CD14-positive monocyte (primary cell): ENCODE data around the gene TSC22D3. TPM values are rescaled to one million over a fixed set of nuclear protein-coding genes. Genes with fewer than 3 reads are reported as not detected.
"Not testable (repeated sequence)": the region's sequence is repeated elsewhere in the genome, so short reads cannot be mapped to it uniquely, and the experiment has no call there.

Source experiments
- DNase-seq, 3 donors: peaks; one replicate each; pipeline ENCODE4 v3.0.0-alpha.2; 2011 to 2022
- H2AFZ ChIP-seq: 2 replicates; pipeline ENCODE4 v1.6.0; 2012; ENCODE audit warnings: mild to moderate bottlenecking, low read depth, low read length, inconsistent platforms; ENCODE audit not compliant: insufficient read depth, poor library complexity, severe bottlenecking
- H3K27ac ChIP-seq, 2 donors: 1 replicate in 1 of 2; 2 replicates in 1 of 2; pipeline ENCODE4 v1.5.1; 2012 to 2013; ENCODE audit warnings: low read length in 2 of 2, control low read depth in 1 of 2, inconsistent platforms in 1 of 2, low read depth in 1 of 2, mild to moderate bottlenecking in 1 of 2
- H3K27me3 ChIP-seq, 2 donors: one replicate each; pipeline versions ENCODE4 v1.6.0 to v1.6.1; 2011 to 2013; ENCODE audit warnings: low read length in 2 of 2; ENCODE audit not compliant: control insufficient read depth in 2 of 2, insufficient read depth in 2 of 2
- H3K36me3 ChIP-seq, 2 donors: replicated peaks in 1 of 2; 1 replicate in 1 of 2; 2 replicates in 1 of 2; pipeline versions ENCODE4 v1.5.1 to v1.6.1; 2012 to 2013; ENCODE audit warnings: low read length in 2 of 2, control low read depth in 1 of 2, inconsistent platforms in 1 of 2, mild to moderate bottlenecking in 1 of 2; ENCODE audit not compliant: insufficient read depth in 2 of 2, control insufficient read depth in 1 of 2
- H3K4me1 ChIP-seq, 2 donors: 1 replicate in 1 of 2; 2 replicates in 1 of 2; pipeline versions ENCODE4 v1.5.1 to v1.6.1; 2012 to 2013; ENCODE audit warnings: low read length in 2 of 2, control low read depth in 1 of 2, inconsistent platforms in 1 of 2, mild to moderate bottlenecking in 1 of 2, moderate library complexity in 1 of 2; ENCODE audit not compliant: insufficient read depth in 2 of 2, control insufficient read depth in 1 of 2
- H3K4me2 ChIP-seq: replicated peaks from 2 replicates; pipeline ENCODE3; 2012; ENCODE audit warnings: low read length, moderate library complexity, mild to moderate bottlenecking; ENCODE audit not compliant: poor library complexity, severe bottlenecking; ENCODE audit errors: extremely low read depth
- H3K4me3 ChIP-seq, 3 experiments: fragments of 200-600 bp in 1 of 3; sonication (generic) in 1 of 3; replicated peaks in 1 of 3; 1 replicate in 2 of 3; 2 replicates in 1 of 3; pipeline ENCODE4 v1.5.1; 2011 to 2013; ENCODE audit warnings: low read length in 3 of 3, mild to moderate bottlenecking in 3 of 3, control low read depth in 2 of 3, low read depth in 2 of 3, inconsistent platforms in 1 of 3, moderate library complexity in 1 of 3
- H3K79me2 ChIP-seq: 2 replicates; pipeline ENCODE4 v1.6.0; 2012; ENCODE audit warnings: mild to moderate bottlenecking, control low read depth, inconsistent platforms, low read length, moderate library complexity; ENCODE audit not compliant: insufficient read depth
- H3K9ac ChIP-seq: 2 replicates; pipeline ENCODE4 v1.6.0; 2017; ENCODE audit warnings: low read length, mild to moderate bottlenecking; ENCODE audit not compliant: insufficient read depth, poor library complexity, severe bottlenecking
- H3K9me3 ChIP-seq, 2 donors: replicated peaks in 1 of 2; 1 replicate in 1 of 2; 2 replicates in 1 of 2; pipeline versions ENCODE4 v1.5.1 to v1.6.1; 2012 to 2013; ENCODE audit warnings: low read length in 2 of 2, control low read depth in 1 of 2; ENCODE audit not compliant: control insufficient read depth in 1 of 2, insufficient read depth in 1 of 2
- H4K20me1 ChIP-seq: 2 replicates; pipeline ENCODE4 v1.6.0; 2012; ENCODE audit warnings: mild to moderate bottlenecking, low read length, control low read depth, moderate library complexity; ENCODE audit not compliant: insufficient read depth
- H3K27ac Mint-ChIP-seq, 7 donors: one replicate each; pipeline ENCODE4 v1.8.0; 2020; ENCODE audit warnings: mild to moderate bottlenecking in 7 of 7, mixed read lengths in 7 of 7, moderate library complexity in 6 of 7, inconsistent platforms in 2 of 7
- H3K27me3 Mint-ChIP-seq, 3 donors: one replicate each; pipeline ENCODE4 v1.8.0; 2021 to 2022; ENCODE audit warnings: low read depth in 3 of 3, mild to moderate bottlenecking in 3 of 3, mixed read lengths in 3 of 3, moderate library complexity in 3 of 3, inconsistent platforms in 1 of 3
- H3K36me3 Mint-ChIP-seq, 2 donors: one replicate each; pipeline ENCODE4 v1.8.0; 2020; ENCODE audit warnings: mixed read lengths in 2 of 2, inconsistent platforms in 1 of 2, mild to moderate bottlenecking in 1 of 2
- H3K4me1 Mint-ChIP-seq: one replicate; pipeline ENCODE4 v1.8.0; 2020; ENCODE audit warnings: mild to moderate bottlenecking, mixed read lengths
- H3K4me3 Mint-ChIP-seq, 2 donors: one replicate each; pipeline ENCODE4 v1.8.0; 2020; ENCODE audit warnings: mild to moderate bottlenecking in 2 of 2, mixed read lengths in 2 of 2, moderate library complexity in 1 of 2
- H3K9me3 Mint-ChIP-seq, 7 donors: one replicate each; pipeline ENCODE4 v1.8.0; 2020 to 2022; ENCODE audit warnings: mixed read lengths in 7 of 7, mild to moderate bottlenecking in 6 of 7, moderate library complexity in 6 of 7, inconsistent platforms in 2 of 7
- WGBS: methylation state at CpG from one replicate; pipeline ENCODE4 v1.1.5; 2013; ENCODE audit warnings: missing lambda C conversion rate; ENCODE audit not compliant: insufficient coverage; 5-methylcytosine and 5-hydroxymethylcytosine counted together
- intact Hi-C, 2 donors: fragments of 100-400 bp; cut with micrococcal nuclease; formaldehyde crosslinking; loops; one replicate each; pipeline versions ENCODE4 v1.15.0 to v1.15.1; 2023
- polyA plus RNA-seq, 3 donors: library from polyadenylated mRNA; depleted of rRNA in 1 of 3; unstranded in 2 of 3; stranded (reverse) in 1 of 3; fragments of 300-500 nt in 2 of 3; fragments of >200 nt in 1 of 3; fragmentation: Illumina TruSeq in 2 of 3; gene quantifications; 1 replicate in 2 of 3; 2 replicates in 1 of 3; pipeline ENCODE4 v1.2.3, GENCODE V29; 2012 to 2021
- TF ChIP-seq, protein P1 (sequence below): fragments of 200-600 bp; IDR thresholded peaks from one replicate; pipeline ENCODE4 v1.8.0; 2022; ENCODE audit warnings: antibody characterized with exemption, mild to moderate bottlenecking

Gene TSC22D3
- polyA plus RNA-seq, 3 donors: 171 to 1,562 (median 326) TPM

DNA sequence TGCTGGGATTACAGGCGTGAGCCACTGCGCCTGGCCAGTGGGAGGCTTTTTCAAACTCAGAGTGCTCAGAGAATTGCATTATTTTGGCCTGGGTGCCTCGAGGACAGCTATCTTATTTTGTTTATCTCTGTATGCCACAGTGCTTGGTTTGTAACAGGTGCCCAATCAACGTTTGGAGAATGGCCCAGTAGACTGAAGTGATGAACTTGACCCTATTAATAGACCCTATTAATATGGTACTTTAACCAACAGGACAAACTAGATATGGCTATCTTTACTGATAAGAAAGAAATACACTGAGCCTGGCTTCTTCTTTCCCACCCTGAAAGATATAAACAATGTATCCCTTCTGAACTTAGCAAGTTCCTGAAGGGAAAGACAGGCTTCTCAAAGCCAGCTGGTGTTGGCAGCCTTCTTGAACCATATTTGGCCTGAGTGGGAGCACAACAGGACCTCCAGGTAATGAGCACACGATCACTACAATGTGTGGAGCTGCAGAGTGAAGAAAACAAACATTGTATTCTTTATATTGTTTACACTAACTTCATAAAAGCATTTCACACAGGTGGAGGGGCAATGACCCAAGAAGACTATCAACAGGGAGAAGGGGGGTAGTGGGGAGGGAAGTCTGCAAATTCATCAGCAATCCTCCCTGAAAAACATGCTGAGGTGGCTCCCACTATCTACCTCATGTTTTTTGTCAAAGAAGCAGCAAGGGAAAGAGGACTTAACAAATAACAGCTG is 105.5 kb downstream of the TSC22D3 start:
- no peak overlapping the region for H3K27ac Mint-ChIP-seq
- peaks cover 0 to 2% (median under 1%) of the 10 kb centered on the region in 3 donors for H3K27me3 Mint-ChIP-seq
- Histone ChIP-seq H3K9ac (no peak overlapping the region), H4K20me1 (no peaks in the 10 kb centered on the region), H3K36me3 (peaks cover 0 to 2% of the 10 kb centered on the region in 2 donors), H3K27ac (no peak overlapping the region), H3K4me2 (no peak overlapping the region), H2AFZ (no peak overlapping the region), H3K79me2 (peaks cover 4% of the 10 kb centered on the region), H3K27me3 (no peaks in the 10 kb centered on the region), H3K9me3 (no peaks in the 10 kb centered on the region), H3K4me3 (no peak overlapping the region), H3K4me1 (peaks cover 22 to 24% of the 10 kb centered on the region in 2 donors)
- H3K36me3 Mint-ChIP-seq: no peaks in the 10 kb centered on the region
- intact Hi-C loops: no loop called here
- H3K4me3 Mint-ChIP-seq: no peak overlapping the region
- H3K4me1 Mint-ChIP-seq: peaks cover 21% of the 10 kb centered on the region
- no CpG with 5 or more reads among the region's 5 CpGs for WGBS
- TF ChIP-seq, protein P1, sequence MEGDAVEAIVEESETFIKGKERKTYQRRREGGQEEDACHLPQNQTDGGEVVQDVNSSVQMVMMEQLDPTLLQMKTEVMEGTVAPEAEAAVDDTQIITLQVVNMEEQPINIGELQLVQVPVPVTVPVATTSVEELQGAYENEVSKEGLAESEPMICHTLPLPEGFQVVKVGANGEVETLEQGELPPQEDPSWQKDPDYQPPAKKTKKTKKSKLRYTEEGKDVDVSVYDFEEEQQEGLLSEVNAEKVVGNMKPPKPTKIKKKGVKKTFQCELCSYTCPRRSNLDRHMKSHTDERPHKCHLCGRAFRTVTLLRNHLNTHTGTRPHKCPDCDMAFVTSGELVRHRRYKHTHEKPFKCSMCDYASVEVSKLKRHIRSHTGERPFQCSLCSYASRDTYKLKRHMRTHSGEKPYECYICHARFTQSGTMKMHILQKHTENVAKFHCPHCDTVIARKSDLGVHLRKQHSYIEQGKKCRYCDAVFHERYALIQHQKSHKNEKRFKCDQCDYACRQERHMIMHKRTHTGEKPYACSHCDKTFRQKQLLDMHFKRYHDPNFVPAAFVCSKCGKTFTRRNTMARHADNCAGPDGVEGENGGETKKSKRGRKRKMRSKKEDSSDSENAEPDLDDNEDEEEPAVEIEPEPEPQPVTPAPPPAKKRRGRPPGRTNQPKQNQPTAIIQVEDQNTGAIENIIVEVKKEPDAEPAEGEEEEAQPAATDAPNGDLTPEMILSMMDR: no peak
- DNase-seq: no peak
- no peaks in the 10 kb centered on the region for H3K9me3 Mint-ChIP-seq

DNA sequence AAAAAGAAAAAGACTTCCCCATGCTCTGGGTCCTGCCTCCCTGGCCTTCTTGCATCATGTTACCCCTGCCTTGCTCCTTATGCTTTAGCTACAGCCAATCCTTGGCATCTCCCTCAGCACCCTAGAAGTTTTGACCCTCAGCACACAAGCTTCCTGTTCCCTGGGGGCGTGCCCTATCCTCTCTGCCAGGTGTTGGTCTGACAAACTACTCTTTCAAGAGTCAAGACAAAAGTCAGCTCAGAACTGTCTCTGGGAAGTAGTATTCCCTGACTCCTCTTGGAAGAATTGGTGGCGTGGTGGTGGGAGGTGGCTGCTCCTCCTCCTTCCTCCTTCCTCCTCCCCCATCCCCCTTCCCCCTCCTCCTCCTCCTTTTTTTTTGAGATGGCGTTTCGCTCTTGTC is 106.3 kb downstream of the TSC22D3 start:
- no peaks in the 10 kb centered on the region for H3K9me3 ChIP-seq
- H3K27me3 Mint-ChIP-seq: no peaks in the 10 kb centered on the region
- intact Hi-C loops: no loop called here
- DNase-seq: no peak
- H3K9ac ChIP-seq: no peak overlapping the region
- H3K4me3 Mint-ChIP-seq: no peak overlapping the region
- H3K4me1 ChIP-seq: peaks cover 15 to 16% of the 10 kb centered on the region in 2 donors
- H3K4me3 ChIP-seq: no peak overlapping the region
- H3K9me3 Mint-ChIP-seq: no peaks in the 10 kb centered on the region
- no peaks in the 10 kb centered on the region for H4K20me1 ChIP-seq
- peaks cover 13% of the 10 kb centered on the region for H3K4me1 Mint-ChIP-seq
- TF ChIP-seq, protein P1: no peak
- no peak overlapping the region for H3K27ac ChIP-seq
- no peaks in the 10 kb centered on the region for H3K27me3 ChIP-seq
- H2AFZ ChIP-seq: no peak overlapping the region
- peaks cover 0 to 2% of the 10 kb centered on the region in 2 donors for H3K36me3 ChIP-seq
- H3K79me2 ChIP-seq: peaks cover 4% of the 10 kb centered on the region
- no CpG with 5 or more reads among the region's 4 CpGs for WGBS
- no peak overlapping the region for H3K4me2 ChIP-seq
- peaks cover 0 to 4% of the 10 kb centered on the region in 2 donors for H3K36me3 Mint-ChIP-seq
- H3K27ac Mint-ChIP-seq: no peak overlapping the region

DNA sequence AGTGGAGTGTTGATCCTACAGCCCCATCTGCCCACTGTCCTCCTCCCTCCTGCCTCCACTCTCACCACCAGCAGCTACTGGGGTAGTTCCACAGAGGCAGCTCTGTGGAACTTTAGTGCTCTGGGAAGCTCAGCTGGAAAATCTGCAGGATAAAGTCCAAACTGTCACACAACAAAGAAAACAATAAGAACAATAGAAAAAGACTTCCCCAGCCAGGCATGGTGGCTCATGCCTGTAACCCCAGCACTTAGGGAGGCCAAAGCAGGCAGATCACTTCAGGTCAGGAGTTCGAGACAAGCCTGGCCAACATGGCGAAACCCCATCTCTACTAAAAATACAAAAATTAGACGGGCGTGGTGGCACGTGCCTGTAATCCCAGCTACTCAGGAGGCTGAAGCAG is 106.9 kb downstream of the TSC22D3 start:
- H3K36me3 Mint-ChIP-seq, H3K4me3 Mint-ChIP-seq, H3K4me3 ChIP-seq, H3K79me2 ChIP-seq, H2AFZ ChIP-seq, H3K27me3 Mint-ChIP-seq, H3K36me3 ChIP-seq, H3K9me3 ChIP-seq, H3K4me2 ChIP-seq, H4K20me1 ChIP-seq, intact Hi-C loops, H3K9ac ChIP-seq, H3K27me3 ChIP-seq, H3K9me3 Mint-ChIP-seq, H3K27ac ChIP-seq, DNase-seq: not testable (repeated sequence)
- H3K4me1 ChIP-seq: peaks cover 11 to 12% of the 10 kb centered on the region in 2 donors
- peak overlapping the region in 1 of 7 donors; percentile 22 for H3K27ac Mint-ChIP-seq
- WGBS: no CpG with 5 or more reads among the region's 5 CpGs
- H3K4me1 Mint-ChIP-seq: peaks cover 11% of the 10 kb centered on the region
